BJ (cell line): ENCODE data around the gene PACS1. TPM values are rescaled to one million over a fixed set of nuclear protein-coding genes. Genes with fewer than 3 reads are reported as not detected.

Experiments used
- CTCF ChIA-PET: fragments of 350-600 bp; formaldehyde crosslinking; extraction: SDS; loops from one replicate; lab custom pipeline; 2021; ENCODE audit warnings: antibody characterized with exemption, inconsistent platforms; lab: Yijun Ruan, JAX
- POLR2A ChIA-PET: fragments of 300-600 bp; sonication (Branson Sonifier 250); formaldehyde crosslinking; extraction: SDS; loops from one replicate; lab custom pipeline; 2021; ENCODE audit warnings: antibody characterized with exemption; lab: Charles Lee
- DNase-seq: peaks from one replicate; pipeline ENCODE4 v3.0.0-alpha.2; 2011; ENCODE audit warnings: low read depth
- H3K27me3 ChIP-seq: 2 replicates; pipeline ENCODE4 v1.6.0; 2011; ENCODE audit warnings: low read length; ENCODE audit not compliant: control insufficient read depth, insufficient read depth
- H3K36me3 ChIP-seq: 2 replicates; pipeline ENCODE4 v1.5.1; 2011; ENCODE audit warnings: low read length; ENCODE audit not compliant: control insufficient read depth, insufficient read depth
- H3K4me3 ChIP-seq: 2 replicates; pipeline ENCODE4 v1.5.1; 2011; ENCODE audit warnings: low read depth, mild to moderate bottlenecking, control low read depth, low read length
- CTCF ChIP-seq: IDR thresholded peaks from 2 replicates; pipeline ENCODE4 v1.5.1; 2011; ENCODE audit warnings: low read depth, mild to moderate bottlenecking, control low read depth, inconsistent platforms, low read length, moderate library complexity; ENCODE audit not compliant: insufficient read depth
- polyA plus RNA-seq: library from polyadenylated mRNA; depleted of rRNA; stranded (reverse); fragments of >200 nt; gene quantifications from 2 replicates; pipeline ENCODE4 v1.2.3, GENCODE V29; 2011

Gene PACS1
- polyA plus RNA-seq, 1 experiment, result 34.3 TPM

- CTCF ChIA-PET, result interaction anchor here (1.3 to 10.8 kb wide), 6 partner anchors 9 to 281 kb away, joined by 4 to 125 read pairs (median 5); partner anchors contain the start of gene PACS1
- Histone ChIP-seq H3K27me3 (no peaks in the 10 kb centered on the region), H3K4me3 (peak overlapping the region; percentile 53), H3K36me3 (peaks cover 6% of the 10 kb centered on the region)
- DNase-seq, result no peak
- POLR2A ChIA-PET, result interaction anchor here (1.0 kb wide), 1 partner anchor 16 kb away, joined by 6 read pairs; no protein-coding TSS in a partner anchor
- no peak for TF ChIP-seq CTCF
Measured at GRCh38 chr11:66051371-66051765, 18.7 kb upstream of the PACS1 start.

GRCh38 chr11:66051766-66052663, 18.1 kb upstream of the PACS1 start, which contains the start of gene SF3B2:
SF3B2 (plus strand) TSS chr11:66052364; CDS start chr11:66052385, 21 bp downstream.
- no peak for TF ChIP-seq CTCF
- DNase-seq, result peak; percentile 92
- POLR2A ChIA-PET, result interaction anchor here (0.6 to 1.0 kb wide), 4 partner anchors 14 to 545 kb away, joined by 3 to 6 read pairs (median 4); no protein-coding TSS in a partner anchor
- Histone ChIP-seq H3K36me3 (peaks cover 10% of the 10 kb centered on the region), H3K27me3 (no peaks in the 10 kb centered on the region), H3K4me3 (peak within 1 kb of the TSS; percentile 88)
- CTCF ChIA-PET, result interaction anchor here (0.8 to 10.8 kb wide), 8 partner anchors 9 to 282 kb away, joined by 4 to 125 read pairs (median 5); partner anchors contain the start of gene PACS1

- Histone ChIP-seq H3K27me3 (no peaks in the 10 kb centered on the region), H3K36me3 (peaks cover 12% of the 10 kb centered on the region), H3K4me3 (peak overlapping the region; percentile 88)
- CTCF ChIA-PET, result interaction anchor here (1.1 to 10.8 kb wide), 5 partner anchors 11 to 282 kb away, joined by 3 to 125 read pairs (median 5); partner anchors contain the start of gene PACS1
- POLR2A ChIA-PET, result no interaction called here
- DNase-seq, result no peak
- no peak for TF ChIP-seq CTCF
Measured at GRCh38 chr11:66052664-66052982, 17.4 kb upstream of the PACS1 start.

GRCh38 chr11:66055021-66055420, 15.1 kb upstream of the PACS1 start:
- peaks cover 29% of the 10 kb centered on the region for H3K36me3 ChIP-seq
- DNase-seq, result no peak
- POLR2A ChIA-PET, result no interaction called here

More at GRCh38 chr11:66055021-66055420, 15.1 kb upstream of the PACS1 start:
- H3K4me3 ChIP-seq, result no peak overlapping the region
- TF ChIP-seq CTCF, result no peak
- no peaks in the 10 kb centered on the region for H3K27me3 ChIP-seq
- CTCF ChIA-PET, result interaction anchor here (1.2 to 10.8 kb wide), 4 partner anchors 10 to 67 kb away, joined by 3 to 125 read pairs (median 8); partner anchors contain the start of gene PACS1
